Heart left ventricle (tissue), 16 donors: ENCODE measurements around the gene ZFP92. TPM values are rescaled to one million over a fixed set of nuclear protein-coding genes. Genes with fewer than 3 reads are reported as not detected.

ENCODE experiments used
- ATAC-seq, 4 donors: fragments of 200-7000 bp; cut with Tn5 transposase; one replicate each; pipeline ENCODE4 v1.9.1; 2020 to 2022; ENCODE audit warnings: moderate library complexity in 4 of 4, mild to moderate bottlenecking in 3 of 4, moderate number of reproducible peaks in 1 of 4
- DNase-seq, 5 donors: peaks; one replicate each; pipeline ENCODE4 v3.0.0-alpha.2; 2020
- H3K27ac ChIP-seq, 12 donors: fragments of 200-600 bp; sonication (generic) in 4 of 12; one replicate each; pipeline versions ENCODE4 v1.5.0 to v1.8.0; 2016 to 2022; ENCODE audit warnings: mild to moderate bottlenecking in 2 of 12
- H3K27me3 ChIP-seq, 9 donors: fragments of 200-600 bp; sonication (generic) in 2 of 9; one replicate each; pipeline versions ENCODE4 v1.5.1 to v1.8.0; 2016 to 2022; ENCODE audit warnings: mild to moderate bottlenecking in 3 of 9
- H3K36me3 ChIP-seq, 9 donors: fragments of 200-600 bp; sonication (generic) in 2 of 9; one replicate each; pipeline versions ENCODE4 v1.5.0 to v1.8.0; 2018 to 2022; ENCODE audit warnings: mild to moderate bottlenecking in 2 of 9
- H3K4me1 ChIP-seq, 12 donors: fragments of 200-600 bp; sonication (generic) in 4 of 12; one replicate each; pipeline versions ENCODE4 v1.5.0 to v1.8.0; 2016 to 2022; ENCODE audit warnings: mild to moderate bottlenecking in 3 of 12
- H3K4me3 ChIP-seq, 12 donors: fragments of 200-600 bp; sonication (generic) in 4 of 12; one replicate each; pipeline versions ENCODE4 v1.5.0 to v1.8.0; 2017 to 2022; ENCODE audit warnings: mild to moderate bottlenecking in 9 of 12, moderate library complexity in 4 of 12
- H3K9me3 ChIP-seq, 12 donors: fragments of 200-600 bp; sonication (generic) in 4 of 12; one replicate each; pipeline versions ENCODE4 v1.5.0 to v1.8.0; 2016 to 2022; ENCODE audit warnings: mild to moderate bottlenecking in 1 of 12
- CTCF ChIP-seq, 12 donors: fragments of 200-600 bp; sonication (generic) in 4 of 12; IDR thresholded peaks; one replicate each; pipeline versions ENCODE4 v1.5.0 to v1.8.0; 2018 to 2022; ENCODE audit warnings: antibody characterized with exemption in 12 of 12, mild to moderate bottlenecking in 5 of 12
- POLR2A ChIP-seq, 2 donors: fragments of 450-650 bp; IDR thresholded peaks; one replicate each; pipeline ENCODE4 v1.6.1; 2017; ENCODE audit warnings: antibody characterized with exemption in 2 of 2, mild to moderate bottlenecking in 2 of 2, moderate library complexity in 2 of 2
- WGBS, 4 donors: extraction: QIAGEN DNeasy Blood & Tissue Kit in 2 of 4; methylation state at CpG; one replicate each; pipeline versions ENCODE4 v1.1.5 to v1.1.7; 2013 to 2018; 5-methylcytosine and 5-hydroxymethylcytosine counted together
- intact Hi-C, 10 donors: fragments of 100-400 bp; cut with DNase I; formaldehyde crosslinking; loops; one replicate each; pipeline versions ENCODE4 v1.11.1 to v1.14.2; 2022
- polyA plus RNA-seq, 2 donors: library from polyadenylated mRNA; stranded (reverse); fragments of 200-250 nt; gene quantifications; one replicate each; pipeline ENCODE4 v1.2.3, GENCODE V29; 2013
- total RNA-seq, 9 donors: library from RNA; depleted of rRNA in 2 of 9; stranded (reverse); fragments of >200 nt in 2 of 9; fragmentation: NEBNext Ultra II Directional in 3 of 9; extraction: Animal tissue kit (Norgen Biotek cat#: 25700) in 3 of 9; gene quantifications; one replicate each; pipeline versions ENCODE4 v1.1.0 to v1.2.4, GENCODE V29; 2016 to 2023
- donor health status: ischemic (EF 13 %, LVEDD 7.1; RV severe dilation, severe dysfunction).
- donor health status: healthy with polysubstance abuse.
- donor health status: DM: no; HTN: yes; CAD: no.
- donor health status: DM: no; HTN: no; CAD: no.
- donor health status: ischemic (EF 25% LVEDD 6.9; RV normal size, moderate dysfunction).
- donor health status: ischemic (EF 25% LVEDD 5.7; RV mildly dilated, moderate dysfunction).
- donor health status: healthy.
- donor health status: DM: yes; HTN: yes; CAD: no.
- donor health status: ischemic (EF 35%, LVEDD 5.7; RV mildly dilated, moderate dysfunction).
- donor health status: nonischemic (EF 11% LVEDD 7.7; RV severe dilation, severe dysfunction).
- donor health status: DM: yes; HTN: yes; CAD: no.
- donor health status: PGD.
- donor health status: ischemic (EF 29% LVEDD 5.4; RV normal size, mild dysfunction).
- donor health status: nonischemic (EF 23%, LVEDD 6.1; RV moderate dilation, normal function).

ZFP92 gene
- total and polyA plus RNA-seq, 11 donors, result 0.22 to 1.5 (median 0.55) TPM

GRCh38 chrX:153372949-153373348 is 38.3 kb upstream of the ZFP92 start:
- Histone ChIP-seq H3K27ac (no peak overlapping the region), H3K36me3 (no peaks in the 10 kb centered on the region), H3K4me1 (no peaks in the 10 kb centered on the region), H3K27me3 (peaks cover 0 to 32% (median 0%) of the 10 kb centered on the region in 9 donors), H3K4me3 (no peak overlapping the region), H3K9me3 (no peaks in the 10 kb centered on the region)
- TF ChIP-seq POLR2A (IDR thresholded peaks at IDR 0.05) (no peak), CTCF (IDR thresholded peaks at IDR 0.05) (no peak)
- ATAC-seq (no peak), DNase-seq (no peak)
- intact Hi-C loops, result no loop called here

DNA sequence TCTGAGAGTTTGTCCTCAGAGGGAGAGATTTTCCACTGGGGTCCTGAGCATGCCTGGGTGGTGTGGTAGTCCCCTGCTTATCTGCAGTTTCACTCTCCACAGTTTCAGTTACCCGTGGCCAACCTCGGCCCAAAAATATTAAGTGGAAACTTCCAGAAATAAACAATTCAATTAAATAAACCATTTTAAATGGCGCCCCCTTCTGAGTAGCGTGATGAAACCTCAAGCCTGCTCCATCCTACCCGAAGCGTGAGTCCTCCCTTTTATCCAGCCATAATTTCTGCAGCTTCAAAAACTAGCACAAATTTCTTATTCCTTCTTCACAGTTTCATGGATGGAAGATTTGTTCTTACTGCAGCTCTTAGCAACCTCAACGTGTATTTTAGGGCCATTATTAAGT is 36.8 kb upstream of the ZFP92 start:
- no peaks in the 10 kb centered on the region for H3K36me3 ChIP-seq
- no peak overlapping the region for H3K4me3 ChIP-seq
- H3K27ac ChIP-seq, result no peak overlapping the region
- intact Hi-C loops, result no loop called here
- ATAC-seq (no peak), DNase-seq (no peak)
- H3K9me3 ChIP-seq, result peaks cover 0 to 8% (median 0%) of the 10 kb centered on the region in 12 donors
- TF ChIP-seq POLR2A (IDR thresholded peaks at IDR 0.05) (no peak), CTCF (IDR thresholded peaks at IDR 0.05) (no peak)
- H3K27me3 ChIP-seq, result peaks cover 0 to 28% (median 0%) of the 10 kb centered on the region in 9 donors
- H3K4me1 ChIP-seq, result no peaks in the 10 kb centered on the region
- WGBS, 4 donors, result 62 to 75% (median 65%) methylated on average over 7 of the region's 7 CpGs

- DNase-seq, result no peak
- no peak for TF ChIP-seq CTCF (IDR thresholded peaks at IDR 0.05)
- TF ChIP-seq POLR2A (IDR thresholded peaks at IDR 0.05), result no peak
- H3K36me3 ChIP-seq, result no peaks in the 10 kb centered on the region
- intact Hi-C loops, result no loop called here
- ATAC-seq, result no peak
- H3K9me3 ChIP-seq, result peaks cover 0 to 8% (median 0%) of the 10 kb centered on the region in 12 donors
- no peak overlapping the region for H3K4me3 ChIP-seq
- peaks cover 0 to 22% (median 0%) of the 10 kb centered on the region in 9 donors for H3K27me3 ChIP-seq
- H3K27ac ChIP-seq, result no peak overlapping the region
- no peaks in the 10 kb centered on the region for H3K4me1 ChIP-seq
- WGBS, 4 donors, result 53 to 67% (median 63%) methylated on average over 3 to 5 of the region's 5 CpGs
These were observed 35.7 kb upstream of the ZFP92 start for GRCh38 chrX:153375571-153375970.

GRCh38 chrX:153377727-153378126 is 33.5 kb upstream of the ZFP92 start:
- ATAC-seq, result no peak
- Histone ChIP-seq H3K9me3 (peaks cover 0 to 8% (median 0%) of the 10 kb centered on the region in 12 donors), H3K27ac (no peak overlapping the region), H3K27me3 (peaks cover 0 to 16% (median 0%) of the 10 kb centered on the region in 9 donors), H3K4me3 (no peak overlapping the region), H3K4me1 (peaks cover 0 to 7% (median 0%) of the 10 kb centered on the region in 12 donors), H3K36me3 (no peaks in the 10 kb centered on the region)
- no peak for DNase-seq
- TF ChIP-seq CTCF (IDR thresholded peaks at IDR 0.05) (no peak), POLR2A (IDR thresholded peaks at IDR 0.05) (no peak)
- WGBS, 4 donors, result 74 to 85% (median 83%) methylated on average over 3 of the region's 3 CpGs
- intact Hi-C loops, result no loop called here
